22Rv1 (cell line): ENCODE measurements around the gene NRXN3.

Source experiments
- H3K27ac ChIP-seq: fragments of 450-650 bp; 2 replicates; pipeline ENCODE4 v1.5.1; 2017
- CTCF ChIP-seq: fragments of 450-650 bp; IDR thresholded peaks from 2 replicates; pipeline ENCODE4 v1.5.1; 2017; ENCODE audit warnings: mild to moderate bottlenecking
- ZFX ChIP-seq: fragments of 450-650 bp; IDR thresholded peaks from 2 replicates; pipeline ENCODE4 v1.6.1; 2017; ENCODE audit warnings: antibody characterized with exemption, borderline replicate concordance

Gene NRXN3

DNA sequence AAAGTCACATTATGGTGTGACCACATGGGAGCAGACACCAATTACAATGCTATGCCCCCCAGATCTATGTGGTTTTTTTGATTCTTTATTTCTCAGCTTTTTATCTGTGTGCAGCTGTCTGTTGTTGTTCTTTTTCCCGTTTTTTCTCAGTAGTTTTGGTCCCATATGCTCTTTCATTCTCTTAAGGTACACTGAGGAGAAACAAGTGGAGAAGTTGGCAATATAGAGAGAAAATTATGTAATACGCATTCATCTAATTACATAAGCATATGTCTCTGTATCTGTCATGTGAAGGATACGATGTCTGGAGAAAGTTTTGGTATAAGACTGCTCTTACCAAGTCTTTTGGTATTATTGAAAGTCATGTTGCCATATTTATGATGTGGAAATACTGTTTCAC lies 819.0 kb downstream of the NRXN3 start:
- no peak overlapping the region for H3K27ac ChIP-seq
- no peak for TF ChIP-seq CTCF
- TF ChIP-seq ZFX: no peak

DNA sequence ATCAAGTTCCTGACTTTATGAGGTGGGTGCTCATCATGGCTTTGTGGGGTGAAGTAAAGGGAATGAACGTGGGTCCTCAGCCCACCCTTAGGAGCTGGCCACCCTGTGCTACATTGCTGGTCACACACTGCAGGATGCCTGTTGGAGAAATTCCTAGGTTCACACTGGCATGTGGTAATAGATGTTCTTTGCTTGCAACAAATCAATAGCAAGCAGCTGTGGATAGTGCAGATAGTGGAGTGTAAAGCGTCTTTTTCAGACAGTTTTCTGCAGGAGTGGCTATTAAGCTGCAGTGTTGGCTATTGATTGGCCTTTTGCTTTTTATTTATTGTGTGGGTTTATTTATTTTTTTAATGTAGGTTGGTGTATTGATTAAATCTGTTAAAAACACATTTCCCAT lies 822.7 kb downstream of the NRXN3 start:
- TF ChIP-seq ZFX (no peak), CTCF (no peak)
- H3K27ac ChIP-seq: no peak overlapping the region

- TF ChIP-seq ZFX (no peak), CTCF (no peak)
- no peak overlapping the region for H3K27ac ChIP-seq
These were observed 827.6 kb downstream of the NRXN3 start for GRCh38 chr14:78997811-78998210.

- no peak for TF ChIP-seq CTCF
- TF ChIP-seq ZFX: no peak
- no peak overlapping the region for H3K27ac ChIP-seq
These were observed 839.1 kb downstream of the NRXN3 start for GRCh38 chr14:79009286-79009685.

DNA sequence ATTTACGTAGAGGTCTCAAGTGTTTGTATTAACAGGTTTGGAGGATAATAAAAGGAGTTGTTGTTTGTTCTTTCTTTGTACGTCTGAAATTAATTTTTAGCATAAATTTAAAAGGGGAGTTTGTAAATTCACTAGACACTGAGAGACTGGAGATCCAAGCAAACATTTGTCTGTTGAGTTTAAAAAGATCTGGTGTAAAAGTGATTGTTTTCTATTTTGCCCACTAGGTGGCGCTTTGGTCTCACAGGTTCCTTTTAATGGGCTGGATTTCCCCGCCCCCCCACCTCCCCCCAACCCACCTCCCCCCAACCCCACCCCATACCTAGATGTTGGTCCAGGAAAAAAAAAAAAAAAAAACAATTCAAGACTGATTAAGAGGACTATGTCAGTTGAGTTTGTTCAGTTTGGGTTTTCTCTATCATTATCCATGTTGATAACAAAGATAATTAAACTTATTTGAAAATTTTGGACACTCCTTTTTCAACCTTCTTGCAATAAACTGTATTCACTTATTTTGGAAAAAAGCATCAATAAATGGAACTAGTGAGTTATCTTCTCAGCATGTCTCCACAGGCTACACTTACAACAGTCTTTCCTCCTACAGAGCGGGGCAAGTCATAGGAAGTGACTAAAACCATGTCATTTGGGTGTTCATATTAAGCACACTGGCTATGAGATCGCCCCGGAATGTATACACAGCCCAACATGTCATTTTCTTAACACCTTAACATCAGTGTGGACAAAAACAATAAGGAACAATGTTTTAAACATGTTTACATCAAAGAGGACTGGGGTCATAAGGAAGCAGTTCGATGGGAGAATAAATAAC lies 841.1 kb downstream of the NRXN3 start:
- H3K27ac ChIP-seq: no peak overlapping the region
- peak; percentile 63 for TF ChIP-seq CTCF
- TF ChIP-seq ZFX: no peak

DNA sequence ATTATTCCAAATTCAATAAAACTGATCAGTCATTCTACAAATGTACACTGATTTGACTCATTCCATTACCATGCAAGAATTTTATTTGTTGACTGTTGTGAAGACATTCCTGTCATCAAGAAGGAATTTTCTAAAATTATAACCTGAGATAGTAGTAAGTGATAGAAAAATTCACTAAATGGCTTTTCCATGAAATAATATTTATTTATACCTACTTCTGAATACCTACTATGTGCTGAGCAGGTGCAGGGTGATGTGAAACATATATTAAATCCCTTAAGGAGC lies 841.7 kb downstream of the NRXN3 start:
- H3K27ac ChIP-seq: no peak overlapping the region
- TF ChIP-seq CTCF (no peak), ZFX (no peak)

DNA sequence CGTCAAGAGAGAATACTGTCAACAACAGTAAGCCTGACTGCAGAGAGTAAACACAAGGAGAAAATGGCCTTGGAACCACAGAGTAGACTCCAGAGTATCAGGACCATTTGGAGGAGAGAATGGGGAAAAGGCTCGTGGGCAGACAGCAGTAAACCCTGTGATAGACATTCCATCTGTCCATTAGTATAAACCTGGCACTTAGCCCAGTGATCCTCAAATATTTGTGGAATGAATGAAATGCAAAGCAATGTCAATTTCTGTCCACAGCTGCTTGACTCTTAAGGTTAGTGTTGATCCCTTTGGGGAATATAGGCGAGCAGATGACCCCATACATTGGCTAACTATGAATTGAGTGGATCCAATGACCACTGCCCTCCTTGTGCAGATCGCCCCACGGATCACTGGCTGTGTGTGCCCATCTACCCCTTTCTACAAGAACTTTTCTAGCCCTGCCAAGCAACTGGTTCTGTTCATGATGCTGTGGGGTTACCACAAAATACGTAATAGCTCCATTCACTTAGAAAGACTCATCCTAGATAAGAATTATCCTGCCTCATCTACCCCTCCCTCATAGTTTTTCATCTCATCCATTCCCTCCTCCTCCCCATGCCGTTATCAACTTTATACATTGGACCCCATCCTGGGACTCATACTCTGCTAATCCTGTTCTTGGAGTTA lies 846.8 kb downstream of the NRXN3 start:
- H3K27ac ChIP-seq: no peak overlapping the region
- TF ChIP-seq CTCF (no peak), ZFX (no peak)
